Caco-2 (cell line): ENCODE data around the gene WDR41. TPM values are rescaled to one million over a fixed set of nuclear protein-coding genes. Genes with fewer than 3 reads are reported as not detected.
A peak's percentile ranks its signal among the peaks of the same experiment; 100 is the strongest.

ENCODE experiments used
- BruUV-seq: library from RNA; stranded (reverse); fragments of 400-500 nt; replicated peaks from 2 replicates; lab custom pipeline; 2021; lab: Mats Ljungman, UMichigan
- CTCF ChIA-PET: fragments of 300-600 bp; sonication (Branson Sonifier 250); formaldehyde crosslinking; loops from one replicate; lab custom pipeline; 2022; ENCODE audit warnings: antibody characterized with exemption; lab: Charles Lee
- POLR2A ChIA-PET: fragments of 300-600 bp; sonication (Branson Sonifier 250); formaldehyde crosslinking; loops from one replicate; lab custom pipeline; 2022; ENCODE audit warnings: antibody characterized with exemption; lab: Charles Lee
- DNase-seq, 2 experiments: peaks; one replicate each; pipeline versions ENCODE4 v3.0.0 to v3.0.0-alpha.2; 2020 to 2022
- H3K27me3 ChIP-seq: replicated peaks from 2 replicates; pipeline ENCODE4 v1.6.0; 2011; ENCODE audit warnings: low read length; ENCODE audit not compliant: control insufficient read depth, insufficient read depth
- H3K36me3 ChIP-seq: 2 replicates; pipeline ENCODE4 v1.5.1; 2011; ENCODE audit warnings: low read length; ENCODE audit not compliant: control insufficient read depth, insufficient read depth
- H3K4me1 ChIP-seq: fragments of 250-450 bp; sonication (Bioruptor Pico); 2 replicates; pipeline ENCODE4 v1.5.1; 2020; ENCODE audit warnings: mild to moderate bottlenecking
- H3K4me3 ChIP-seq: 2 replicates; pipeline ENCODE4 v1.5.1; 2011; ENCODE audit warnings: low read depth, mild to moderate bottlenecking, control low read depth, low read length
- H3K9me3 ChIP-seq: fragments of 250-450 bp; sonication (Bioruptor Pico); 2 replicates; pipeline ENCODE4 v1.5.1; 2020; ENCODE audit warnings: mild to moderate bottlenecking, moderate library complexity
- H3K27ac Mint-ChIP-seq: one replicate; pipeline ENCODE4 v1.8.0; 2022; ENCODE audit warnings: mixed read lengths; ENCODE audit not compliant: unreplicated experiment
- H3K27me3 Mint-ChIP-seq: one replicate; pipeline ENCODE4 v1.8.0; 2022; ENCODE audit warnings: mixed read lengths; ENCODE audit not compliant: insufficient read depth, unreplicated experiment
- H3K36me3 Mint-ChIP-seq: one replicate; pipeline ENCODE4 v1.8.0; 2022; ENCODE audit warnings: mild to moderate bottlenecking, mixed read lengths; ENCODE audit not compliant: insufficient read depth, unreplicated experiment
- H3K4me1 Mint-ChIP-seq: one replicate; pipeline ENCODE4 v1.8.0; 2022; ENCODE audit warnings: low read depth, mixed read lengths; ENCODE audit not compliant: unreplicated experiment
- H3K4me3 Mint-ChIP-seq: one replicate; pipeline ENCODE4 v1.8.0; 2022; ENCODE audit warnings: mild to moderate bottlenecking, moderate library complexity, mixed read lengths; ENCODE audit not compliant: unreplicated experiment
- H3K9me3 Mint-ChIP-seq: one replicate; pipeline ENCODE4 v1.8.0; 2022; ENCODE audit warnings: mixed read lengths; ENCODE audit not compliant: unreplicated experiment
- intact Hi-C: fragments of 100-400 bp; cut with micrococcal nuclease; formaldehyde crosslinking; loops from one replicate; pipeline ENCODE4 v1.10.0; 2022; ENCODE audit not compliant: unreplicated experiment
- total RNA-seq: library from RNA; stranded (reverse); gene quantifications from 2 replicates; pipeline ENCODE4 v1.2.3, GENCODE V29; 2022
- TF ChIP-seq, protein P1 (sequence below), 2 experiments: fragments of 200-600 bp in 1 of 2; IDR thresholded peaks; 1 replicate in 1 of 2; 2 replicates in 1 of 2; pipeline versions ENCODE4 v1.5.1 to v1.8.0; 2011 to 2022; ENCODE audit warnings: antibody characterized with exemption in 1 of 2, control low read depth in 1 of 2, inconsistent platforms in 1 of 2, low read depth in 1 of 2, low read length in 1 of 2, mild to moderate bottlenecking in 1 of 2, moderate library complexity in 1 of 2; ENCODE audit not compliant: insufficient read depth in 1 of 2, severe bottlenecking in 1 of 2, unreplicated experiment in 1 of 2

WDR41 gene
- total RNA-seq, 1 experiment from 2014 or later = 64.1 TPM

DNA sequence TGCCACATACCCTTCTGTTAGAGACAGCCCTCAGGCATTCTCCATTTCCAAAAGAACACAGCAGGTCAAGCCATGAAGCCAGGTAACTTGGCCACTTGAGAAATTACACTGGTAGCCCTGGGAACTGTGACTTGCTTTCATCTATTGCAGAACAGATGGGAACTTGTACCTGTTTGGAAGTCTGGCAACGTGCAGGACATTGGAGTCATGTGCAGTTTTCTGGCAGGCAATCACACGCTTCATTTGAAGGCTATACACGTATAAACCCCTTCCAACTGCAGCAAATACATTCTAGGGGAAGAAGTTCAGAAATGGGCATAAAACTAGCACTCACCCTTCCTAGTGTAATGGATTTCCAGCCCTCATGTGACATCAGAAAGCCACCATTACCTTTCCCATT, 54.0 kb downstream of the WDR41 start:
- H3K4me3 Mint-ChIP-seq = no peak overlapping the region
- POLR2A ChIA-PET = no interaction called here
- Histone ChIP-seq H3K27me3 (no peaks in the 10 kb centered on the region), H3K36me3 (no peaks in the 10 kb centered on the region; the same call in 1 of the 2 replicates), H3K9me3 (no peaks in the 10 kb centered on the region), H3K4me1 (peaks cover 5% of the 10 kb centered on the region; the same call in 1 of the 2 replicates), H3K4me3 (no peak overlapping the region)
- intact Hi-C loops = loop anchor here (5.0 kb wide), 3 partner anchors 131 to 571 kb away; no protein-coding TSS in a partner anchor
- H3K36me3 Mint-ChIP-seq = peaks cover 28% of the 10 kb centered on the region
- H3K4me1 Mint-ChIP-seq = peaks cover 7% of the 10 kb centered on the region
- CTCF ChIA-PET = interaction anchor here (1.5 to 1.9 kb wide), 2 partner anchors 293 to 309 kb away, joined by 6 to 11 read pairs; no protein-coding TSS in a partner anchor
- no TSS peak for BruUV-seq
- no peaks in the 10 kb centered on the region for H3K9me3 Mint-ChIP-seq
- H3K27me3 Mint-ChIP-seq = no peaks in the 10 kb centered on the region
- DNase-seq = no peak
- TF ChIP-seq, protein P1, sequence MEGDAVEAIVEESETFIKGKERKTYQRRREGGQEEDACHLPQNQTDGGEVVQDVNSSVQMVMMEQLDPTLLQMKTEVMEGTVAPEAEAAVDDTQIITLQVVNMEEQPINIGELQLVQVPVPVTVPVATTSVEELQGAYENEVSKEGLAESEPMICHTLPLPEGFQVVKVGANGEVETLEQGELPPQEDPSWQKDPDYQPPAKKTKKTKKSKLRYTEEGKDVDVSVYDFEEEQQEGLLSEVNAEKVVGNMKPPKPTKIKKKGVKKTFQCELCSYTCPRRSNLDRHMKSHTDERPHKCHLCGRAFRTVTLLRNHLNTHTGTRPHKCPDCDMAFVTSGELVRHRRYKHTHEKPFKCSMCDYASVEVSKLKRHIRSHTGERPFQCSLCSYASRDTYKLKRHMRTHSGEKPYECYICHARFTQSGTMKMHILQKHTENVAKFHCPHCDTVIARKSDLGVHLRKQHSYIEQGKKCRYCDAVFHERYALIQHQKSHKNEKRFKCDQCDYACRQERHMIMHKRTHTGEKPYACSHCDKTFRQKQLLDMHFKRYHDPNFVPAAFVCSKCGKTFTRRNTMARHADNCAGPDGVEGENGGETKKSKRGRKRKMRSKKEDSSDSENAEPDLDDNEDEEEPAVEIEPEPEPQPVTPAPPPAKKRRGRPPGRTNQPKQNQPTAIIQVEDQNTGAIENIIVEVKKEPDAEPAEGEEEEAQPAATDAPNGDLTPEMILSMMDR (IDR thresholded peaks at IDR 0.05; ENCODE audit: insufficient read depth in 1 of 2, low read depth in 1 of 2, low read length in 1 of 2, severe bottlenecking in 1 of 2, unreplicated experiment in 1 of 2) = no peak
- H3K27ac Mint-ChIP-seq = no peak overlapping the region

DNA sequence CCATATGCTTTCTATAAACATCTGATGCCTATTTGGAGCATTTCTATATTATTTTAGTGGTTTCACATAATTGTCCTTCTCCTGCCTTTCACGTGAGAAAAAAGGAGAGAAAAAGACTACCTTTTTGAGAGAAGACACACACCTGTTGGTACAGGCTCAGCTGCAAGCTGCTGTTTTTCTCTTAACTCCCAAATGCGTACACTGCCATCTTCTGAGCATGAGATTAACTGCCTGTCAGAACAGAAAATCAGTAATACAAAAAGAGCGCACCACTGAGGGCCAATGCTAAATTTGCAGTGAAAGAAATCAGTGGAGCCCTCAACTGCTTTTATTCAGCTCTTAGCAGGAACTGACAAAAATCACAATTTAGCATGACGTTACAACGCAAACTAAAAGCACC, 54.9 kb downstream of the WDR41 start:
- Mint-ChIP-seq H3K27ac (no peak overlapping the region), H3K4me1 (peaks cover 7% of the 10 kb centered on the region), H3K9me3 (no peaks in the 10 kb centered on the region), H3K4me3 (no peak overlapping the region), H3K36me3 (peaks cover 28% of the 10 kb centered on the region), H3K27me3 (no peaks in the 10 kb centered on the region)
- H3K9me3 ChIP-seq = no peaks in the 10 kb centered on the region
- H3K27me3 ChIP-seq = no peaks in the 10 kb centered on the region
- no peaks in the 10 kb centered on the region; the same call in 1 of the 2 replicates for H3K36me3 ChIP-seq
- POLR2A ChIA-PET = no interaction called here
- intact Hi-C loops = loop anchor here (1.0 to 5.0 kb wide), 5 partner anchors 43 to 570 kb away; no protein-coding TSS in a partner anchor
- BruUV-seq = no TSS peak
- peak in 1 of 2 experiments; percentile 59 for DNase-seq
- TF ChIP-seq, protein P1 (IDR thresholded peaks at IDR 0.05; ENCODE audit: insufficient read depth in 1 of 2, low read depth in 1 of 2, low read length in 1 of 2, severe bottlenecking in 1 of 2, unreplicated experiment in 1 of 2) = peak; percentile 56 to 70
- no peak overlapping the region for H3K4me3 ChIP-seq
- peaks cover 5% of the 10 kb centered on the region; the same call in 1 of the 2 replicates for H3K4me1 ChIP-seq
- CTCF ChIA-PET = interaction anchor here (0.6 to 1.9 kb wide), 13 partner anchors 11 to 350 kb away, joined by 3 to 14 read pairs (median 4); partner anchors contain the start of genes WDR41 and ZBED3

GRCh38 chr5:77431719-77432118, 60.4 kb downstream of the WDR41 start:
- Histone ChIP-seq H3K36me3 (no peaks in the 10 kb centered on the region; the same call in 1 of the 2 replicates), H3K4me3 (no peak overlapping the region), H3K27me3 (no peaks in the 10 kb centered on the region), H3K4me1 (peaks cover 24% of the 10 kb centered on the region), H3K9me3 (no peaks in the 10 kb centered on the region)
- ChIA-PET CTCF (no interaction called here), POLR2A (no interaction called here)
- no peaks in the 10 kb centered on the region for H3K27me3 Mint-ChIP-seq
- no peak for DNase-seq
- H3K36me3 Mint-ChIP-seq = peaks cover 20% of the 10 kb centered on the region
- no peak overlapping the region for H3K27ac Mint-ChIP-seq
- peaks cover 7% of the 10 kb centered on the region for H3K4me1 Mint-ChIP-seq
- BruUV-seq = no TSS peak
- TF ChIP-seq, protein P1 (IDR thresholded peaks at IDR 0.05; ENCODE audit: insufficient read depth in 1 of 2, low read depth in 1 of 2, low read length in 1 of 2, severe bottlenecking in 1 of 2, unreplicated experiment in 1 of 2) = no peak
- no peaks in the 10 kb centered on the region for H3K9me3 Mint-ChIP-seq
- no peak overlapping the region for H3K4me3 Mint-ChIP-seq
- intact Hi-C loops = no loop called here
